NCI-H2029 (cell line): ENCODE data around the gene AGAP4.
"Not testable (repeated sequence)": the region's sequence is repeated elsewhere in the genome, so short reads cannot be mapped to it uniquely, and the experiment has no call there.

Experiments
- DNase-seq: peaks from one replicate; lab custom pipeline; 2025; lab: John Stamatoyannopoulos, UW

The AGAP4 gene

DNA sequence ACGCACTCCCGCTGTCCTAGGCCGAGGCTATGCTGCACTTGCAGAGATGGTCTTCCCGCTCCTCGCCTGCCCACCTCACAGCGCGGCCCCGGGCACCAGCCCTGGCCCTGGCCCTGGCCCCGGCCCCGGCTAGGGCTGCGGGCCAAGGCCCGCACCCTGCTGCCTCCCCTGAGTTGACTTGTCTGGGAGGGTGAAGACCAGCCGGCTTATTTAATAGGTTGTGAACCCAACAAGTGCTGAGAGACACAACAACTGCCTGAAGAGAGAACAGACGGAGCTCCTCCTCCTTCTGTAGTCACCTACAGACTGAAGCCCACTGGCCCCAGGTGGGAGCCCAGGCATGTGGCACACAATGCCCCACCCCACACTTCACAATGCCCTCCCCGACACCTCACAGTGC is at the start of gene AGAP4:
TSS of gene AGAP4 (minus strand) at position 101 of the 400 bp plus-strand sequence. CDS start 153 bp downstream, outside the sequence.
- DNase-seq = not testable (repeated sequence)

- not testable (repeated sequence) for DNase-seq
Measured at GRCh38 chr10:45890721-45891120, 43.4 kb upstream of the AGAP4 start.

GRCh38 chr10:45889539-45890230 is 42.4 kb upstream of the AGAP4 start:
- not testable (repeated sequence) for DNase-seq

GRCh38 chr10:45882880-45883279 is 35.6 kb upstream of the AGAP4 start:
- DNase-seq = not testable (repeated sequence)

DNA sequence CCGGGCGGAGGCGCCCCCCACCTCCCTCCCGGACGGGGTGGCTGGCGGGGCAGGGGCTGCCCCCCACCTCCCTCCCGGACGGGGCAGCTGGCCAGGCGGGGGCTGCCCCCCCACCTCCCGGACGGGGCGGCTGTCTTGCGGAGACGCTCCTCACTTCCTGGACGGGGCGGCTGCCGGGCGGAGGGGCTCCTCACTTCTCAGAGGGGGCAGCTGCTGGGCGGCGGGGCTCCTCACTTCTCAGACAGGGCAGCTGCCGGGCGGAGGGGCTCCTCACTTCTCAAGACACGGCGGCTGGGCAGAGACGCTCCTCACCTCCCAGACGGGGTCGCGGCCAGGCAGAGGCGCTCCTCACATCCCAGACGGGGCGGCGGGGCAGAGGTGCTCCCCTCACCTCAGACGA is 18.1 kb upstream of the AGAP4 start:
- DNase-seq = not testable (repeated sequence)

- DNase-seq = not testable (repeated sequence)
Measured at GRCh38 chr10:45864264-45864663, 17.0 kb upstream of the AGAP4 start.

GRCh38 chr10:45863632-45864031 is 16.3 kb upstream of the AGAP4 start:
- not testable (repeated sequence) for DNase-seq

DNA sequence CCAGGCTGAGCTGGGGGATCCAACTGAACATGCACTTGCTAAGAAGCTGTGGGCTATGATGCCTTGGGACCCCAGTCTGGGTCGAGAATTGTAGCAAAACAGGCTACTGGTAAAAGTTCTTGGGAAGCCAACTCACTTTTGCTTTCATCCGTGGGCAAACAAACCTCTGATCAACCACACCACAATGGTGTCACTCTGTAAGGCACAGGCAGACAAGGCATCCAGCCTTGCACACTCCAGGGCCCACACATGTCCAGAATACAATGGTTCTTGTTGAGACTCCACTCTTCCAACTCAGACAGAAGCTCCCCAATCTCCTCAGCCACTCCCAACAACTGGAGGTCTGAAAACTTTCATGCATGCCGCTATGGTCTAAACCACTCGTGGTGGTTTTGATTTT is 10.6 kb upstream of the AGAP4 start:
- not testable (repeated sequence) for DNase-seq

GRCh38 chr10:45848467-45848866 is 1.2 kb upstream of the AGAP4 start:
- not testable (repeated sequence) for DNase-seq

- not testable (repeated sequence) for DNase-seq
Measured at GRCh38 chr10:45822918-45823317, 24.4 kb downstream of the AGAP4 start.

DNA sequence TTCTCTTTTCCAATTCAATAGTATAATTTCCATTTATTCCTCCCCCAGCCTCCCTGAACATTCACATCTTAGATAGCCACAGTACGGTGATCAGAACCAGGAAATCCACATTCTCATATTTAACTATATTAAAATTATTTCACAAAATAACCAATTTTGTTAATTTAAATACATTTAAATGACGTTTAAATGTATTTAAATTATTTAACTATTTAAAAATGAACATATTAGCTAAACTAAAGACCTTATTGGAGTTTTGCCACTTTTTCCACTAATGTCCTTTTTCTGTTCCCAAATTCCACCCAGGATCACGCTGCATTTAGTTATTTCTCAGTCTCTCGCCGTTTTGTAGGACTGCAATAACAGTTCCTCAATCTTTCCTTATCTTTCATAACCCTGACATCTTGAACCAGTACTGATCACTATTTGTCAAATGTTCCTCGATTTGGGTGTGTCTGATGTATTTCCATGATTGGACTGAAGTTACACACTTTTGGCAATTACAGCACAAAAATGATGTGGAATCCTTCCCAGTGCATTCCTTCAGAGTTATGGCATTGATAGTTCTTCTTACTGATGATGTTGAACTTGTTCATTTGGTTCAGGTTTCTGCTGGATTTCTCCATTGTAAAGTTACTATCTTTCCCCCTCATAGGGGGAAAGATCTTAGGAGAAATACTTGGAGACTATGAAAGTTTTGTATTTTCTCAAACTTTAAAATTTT is 27.0 kb downstream of the AGAP4 start:
- not testable (repeated sequence) for DNase-seq

GRCh38 chr10:45819552-45819951 is 27.7 kb downstream of the AGAP4 start:
- DNase-seq = no peak

GRCh38 chr10:45817912-45818311 is 29.4 kb downstream of the AGAP4 start:
- no peak for DNase-seq

- DNase-seq = no peak
Measured at GRCh38 chr10:45817130-45817859, 30.0 kb downstream of the AGAP4 start.

DNA sequence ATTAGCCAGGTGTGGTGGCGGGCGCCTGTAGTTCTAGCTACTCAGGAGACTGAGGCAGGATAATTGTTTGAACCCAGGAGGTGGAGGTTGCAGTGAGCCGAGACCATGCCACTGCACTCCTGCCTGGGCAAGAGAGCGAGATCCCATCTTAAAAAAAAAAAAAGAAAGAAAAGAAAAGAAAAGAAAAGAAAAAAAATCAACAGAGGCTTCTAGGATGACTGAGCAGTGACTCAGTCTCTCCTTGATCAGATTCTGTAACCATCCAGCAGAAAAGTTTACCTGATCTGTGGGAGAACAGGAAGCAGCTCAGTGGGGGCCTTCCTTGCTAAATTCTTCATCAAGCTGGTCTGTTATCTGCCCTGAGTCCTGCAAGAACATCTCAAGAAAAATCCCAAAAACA is 33.2 kb downstream of the AGAP4 start:
- not testable (repeated sequence) for DNase-seq

GRCh38 chr10:45812959-45813358 is 34.3 kb downstream of the AGAP4 start:
- not testable (repeated sequence) for DNase-seq

DNA sequence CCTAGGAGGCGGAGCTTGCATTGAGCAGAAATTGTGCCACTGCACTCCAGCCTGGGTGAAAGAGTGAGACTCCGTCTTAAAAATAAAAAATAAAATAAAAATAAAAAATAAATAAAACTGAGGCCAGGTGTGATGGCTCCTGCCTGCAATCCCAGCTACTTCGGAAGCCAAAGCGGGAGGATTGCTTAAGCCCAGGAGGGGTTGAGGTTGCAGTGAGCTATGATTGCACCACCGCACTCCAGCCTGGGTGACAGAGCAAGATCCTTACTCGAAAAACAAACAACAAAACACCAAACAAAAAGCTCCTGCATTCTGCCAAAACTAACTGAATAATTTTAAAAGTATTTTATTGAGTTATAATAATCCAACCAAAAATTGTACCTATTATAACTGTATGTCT is 36.2 kb downstream of the AGAP4 start:
- no peak for DNase-seq

DNA sequence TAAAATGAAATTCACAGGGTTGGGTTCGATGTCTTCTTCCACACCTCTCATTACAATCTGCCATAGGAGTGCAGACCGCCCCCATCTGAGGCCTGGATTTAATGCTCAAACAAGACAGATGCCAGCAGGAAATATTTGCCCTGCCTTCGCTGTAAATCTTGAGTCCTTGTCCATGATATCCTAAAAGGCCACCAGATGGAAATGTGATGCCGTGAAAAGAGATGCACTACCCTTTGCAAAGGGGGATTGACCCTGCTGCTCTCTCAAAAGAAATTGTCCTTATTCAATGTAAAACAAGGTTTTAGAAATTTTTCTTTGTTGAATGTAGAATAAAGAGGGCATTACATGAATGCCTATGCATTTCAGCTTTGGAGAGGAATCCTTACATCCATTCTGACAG is 37.5 kb downstream of the AGAP4 start:
- DNase-seq = no peak

GRCh38 chr10:45804996-45805395 is 42.3 kb downstream of the AGAP4 start:
- not testable (repeated sequence) for DNase-seq

GRCh38 chr10:45803060-45804010 is 44.0 kb downstream of the AGAP4 start:
- DNase-seq = not testable (repeated sequence)

- DNase-seq = not testable (repeated sequence)
Measured at GRCh38 chr10:45794761-45795160, 52.5 kb downstream of the AGAP4 start.
